NCI-H748 (cell line): ENCODE results near the gene PFDN2.

ENCODE experiments used
- DNase-seq: peaks from one replicate; lab custom pipeline; 2025; ENCODE audit not compliant: unreplicated experiment; lab: John Stamatoyannopoulos, UW

The PFDN2 gene

GRCh38 chr1:161061419-161061818 is 56.4 kb downstream of the PFDN2 start:
- DNase-seq, result no peak

GRCh38 chr1:161059293-161059692 is 58.5 kb downstream of the PFDN2 start:
- DNase-seq, result no peak

GRCh38 chr1:161054805-161055204 is 63.0 kb downstream of the PFDN2 start:
- no peak for DNase-seq

GRCh38 chr1:161054232-161054631 is 63.6 kb downstream of the PFDN2 start:
- DNase-seq, result no peak

- DNase-seq, result no peak
These were observed 64.9 kb downstream of the PFDN2 start for GRCh38 chr1:161052899-161053298.

- DNase-seq, result no peak
These were observed 66.6 kb downstream of the PFDN2 start for GRCh38 chr1:161051219-161051618.
